Measurements from ENCODE around the gene PTK6. TPM values are rescaled to one million over a fixed set of nuclear protein-coding genes. Genes with fewer than 3 reads are reported as not detected.
A peak's percentile ranks its signal among the peaks of the same experiment; 100 is the strongest.
"Not testable (repeated sequence)": the region's sequence is repeated elsewhere in the genome, so short reads cannot be mapped to it uniquely, and the experiment has no call there.

PTK6 gene
- total and polyA plus RNA-seq, 12 donors, result 0.03 to 0.28 (median 0.06) TPM; not detected in 9

- ATAC-seq, result peak in 3 of 8 donors; percentile 4 to 11 (median 6)
- peaks cover 5 to 46% (median 24%) of the 10 kb centered on the region in 9 donors for H3K4me1 ChIP-seq
- peaks cover 0 to 31% (median 0%) of the 10 kb centered on the region in 7 donors for H3K27me3 ChIP-seq
- no peaks in the 10 kb centered on the region for H3K9me3 ChIP-seq
- TF ChIP-seq, protein P1, sequence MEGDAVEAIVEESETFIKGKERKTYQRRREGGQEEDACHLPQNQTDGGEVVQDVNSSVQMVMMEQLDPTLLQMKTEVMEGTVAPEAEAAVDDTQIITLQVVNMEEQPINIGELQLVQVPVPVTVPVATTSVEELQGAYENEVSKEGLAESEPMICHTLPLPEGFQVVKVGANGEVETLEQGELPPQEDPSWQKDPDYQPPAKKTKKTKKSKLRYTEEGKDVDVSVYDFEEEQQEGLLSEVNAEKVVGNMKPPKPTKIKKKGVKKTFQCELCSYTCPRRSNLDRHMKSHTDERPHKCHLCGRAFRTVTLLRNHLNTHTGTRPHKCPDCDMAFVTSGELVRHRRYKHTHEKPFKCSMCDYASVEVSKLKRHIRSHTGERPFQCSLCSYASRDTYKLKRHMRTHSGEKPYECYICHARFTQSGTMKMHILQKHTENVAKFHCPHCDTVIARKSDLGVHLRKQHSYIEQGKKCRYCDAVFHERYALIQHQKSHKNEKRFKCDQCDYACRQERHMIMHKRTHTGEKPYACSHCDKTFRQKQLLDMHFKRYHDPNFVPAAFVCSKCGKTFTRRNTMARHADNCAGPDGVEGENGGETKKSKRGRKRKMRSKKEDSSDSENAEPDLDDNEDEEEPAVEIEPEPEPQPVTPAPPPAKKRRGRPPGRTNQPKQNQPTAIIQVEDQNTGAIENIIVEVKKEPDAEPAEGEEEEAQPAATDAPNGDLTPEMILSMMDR (IDR thresholded peaks at IDR 0.05), result peak in 1 of 9 donors; percentile 4
- H3K36me3 ChIP-seq, result peaks cover 0 to 33% (median 4%) of the 10 kb centered on the region in 9 donors
- intact Hi-C loops (cut with DNase I), result loop anchor here in 2 of 10 donors (10.0 kb wide), 1 partner anchor 52 kb away; the partner anchor contains the start of gene GMEB2 (in 2 of the 2)
- peak overlapping the region; percentile 67 to 98 (median 86) for H3K4me3 ChIP-seq
- DNase-seq, result no peak
- WGBS, 2 donors, result 88% methylated on average over 34 of the region's 34 CpGs
- peak overlapping the region; percentile 42 to 95 (median 92) for H3K27ac ChIP-seq
Observed at GRCh38 chr20:63572788-63573646, 35.8 kb upstream of the PTK6 start.

GRCh38 chr20:63572071-63572787 lies 35.1 kb upstream of the PTK6 start:
- intact Hi-C loops (cut with DNase I), result loop anchor here in 2 of 10 donors (10.0 kb wide), 1 partner anchor 53 kb away; the partner anchor contains the start of gene GMEB2 (in 2 of the 2)
- TF ChIP-seq, protein P1 (IDR thresholded peaks at IDR 0.05), result no peak
- peaks cover 0 to 24% (median 0%) of the 10 kb centered on the region in 7 donors for H3K27me3 ChIP-seq
- H3K4me3 ChIP-seq, result peak overlapping the region in 1 of 10 donors; percentile 83
- 91 to 95% methylated on average over 48 of the region's 48 CpGs for WGBS, 2 donors
- H3K27ac ChIP-seq, result peak overlapping the region in 4 of 10 donors; percentile 9 to 95 (median 93)
- H3K4me1 ChIP-seq, result peaks cover 5 to 51% (median 24%) of the 10 kb centered on the region in 9 donors
- H3K9me3 ChIP-seq, result no peaks in the 10 kb centered on the region
- ATAC-seq (no peak), DNase-seq (no peak)
- peaks cover 0 to 40% (median 4%) of the 10 kb centered on the region in 9 donors for H3K36me3 ChIP-seq

GRCh38 chr20:63571087-63571478 lies 33.9 kb upstream of the PTK6 start:
- Histone ChIP-seq H3K36me3 (peaks cover 0 to 50% (median 8%) of the 10 kb centered on the region in 9 donors), H3K4me1 (peaks cover 5 to 56% (median 21%) of the 10 kb centered on the region in 9 donors), H3K27me3 (peaks cover 0 to 23% (median 0%) of the 10 kb centered on the region in 7 donors)
- not testable (repeated sequence) for H3K4me3 ChIP-seq, ATAC-seq, H3K9me3 ChIP-seq, H3K27ac ChIP-seq, DNase-seq
- 64 to 75% methylated on average over 4 to 6 of the region's 11 CpGs for WGBS, 2 donors
- intact Hi-C loops (cut with DNase I), result loop anchor here in 2 of 10 donors (10.0 kb wide), 1 partner anchor 54 kb away; the partner anchor contains the start of gene GMEB2 (in 2 of the 2)

DNA sequence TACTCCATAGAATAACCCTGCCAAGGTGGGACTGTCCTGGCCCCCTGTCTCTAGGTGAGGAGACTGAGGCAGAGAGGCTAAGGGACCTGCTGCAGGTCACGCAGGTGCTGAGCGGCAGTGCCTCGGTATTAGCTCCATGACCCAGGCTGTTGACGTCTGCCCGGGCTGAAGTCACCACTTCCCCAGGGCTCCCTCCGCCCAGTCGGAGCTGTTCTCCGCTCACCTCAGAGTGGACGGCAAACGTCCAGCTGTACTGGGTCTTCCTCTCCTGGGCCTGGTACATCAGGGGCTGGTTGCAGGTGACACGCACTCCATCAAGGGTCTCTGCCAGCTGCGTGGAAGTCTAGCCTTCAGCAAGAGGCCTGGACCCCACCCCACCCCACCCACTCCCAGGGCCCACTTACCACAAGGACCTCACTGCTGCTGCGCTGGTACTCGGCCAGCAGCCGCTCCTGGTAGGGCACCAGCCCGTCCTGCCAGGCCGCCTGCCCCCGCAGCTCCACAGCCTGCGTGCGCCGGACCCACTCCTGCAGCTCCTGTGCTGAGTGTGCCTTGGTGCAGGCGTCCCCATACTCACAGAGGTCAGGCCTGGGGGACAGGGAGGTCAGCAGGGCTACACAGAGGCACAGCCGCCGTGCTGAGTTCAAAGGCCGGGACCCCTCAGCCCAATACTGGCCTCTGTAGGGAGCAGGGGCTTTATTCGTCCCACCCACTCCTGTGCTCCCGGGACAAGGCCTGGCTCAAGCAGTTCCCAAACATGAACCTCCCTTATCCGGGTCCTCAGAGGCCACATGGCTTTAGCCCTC lies 33.3 kb upstream of the PTK6 start:
- Histone ChIP-seq H3K4me3 (no peak overlapping the region), H3K27ac (no peak overlapping the region), H3K36me3 (peaks cover 0 to 56% (median 14%) of the 10 kb centered on the region in 9 donors), H3K4me1 (peaks cover 5 to 56% (median 21%) of the 10 kb centered on the region in 9 donors), H3K9me3 (no peaks in the 10 kb centered on the region), H3K27me3 (peaks cover 0 to 29% (median 0%) of the 10 kb centered on the region in 7 donors)
- DNase-seq, result no peak
- intact Hi-C loops (cut with DNase I), result loop anchor here in 2 of 10 donors (10.0 kb wide), 1 partner anchor 54 kb away; the partner anchor contains the start of gene GMEB2 (in 2 of the 2)
- ATAC-seq, result no peak
- WGBS, 2 donors, result 92 to 95% methylated on average over 28 of the region's 28 CpGs
- TF ChIP-seq, protein P1 (IDR thresholded peaks at IDR 0.05), result no peak
